ENCODE data around the gene FSTL4. TPM values are rescaled to one million over a fixed set of nuclear protein-coding genes. Genes with fewer than 3 reads are reported as not detected.

FSTL4 gene
- total RNA-seq, 4 donors from 2014 or later, result 5.1 to 8.3 (median 6.0) TPM

DNA sequence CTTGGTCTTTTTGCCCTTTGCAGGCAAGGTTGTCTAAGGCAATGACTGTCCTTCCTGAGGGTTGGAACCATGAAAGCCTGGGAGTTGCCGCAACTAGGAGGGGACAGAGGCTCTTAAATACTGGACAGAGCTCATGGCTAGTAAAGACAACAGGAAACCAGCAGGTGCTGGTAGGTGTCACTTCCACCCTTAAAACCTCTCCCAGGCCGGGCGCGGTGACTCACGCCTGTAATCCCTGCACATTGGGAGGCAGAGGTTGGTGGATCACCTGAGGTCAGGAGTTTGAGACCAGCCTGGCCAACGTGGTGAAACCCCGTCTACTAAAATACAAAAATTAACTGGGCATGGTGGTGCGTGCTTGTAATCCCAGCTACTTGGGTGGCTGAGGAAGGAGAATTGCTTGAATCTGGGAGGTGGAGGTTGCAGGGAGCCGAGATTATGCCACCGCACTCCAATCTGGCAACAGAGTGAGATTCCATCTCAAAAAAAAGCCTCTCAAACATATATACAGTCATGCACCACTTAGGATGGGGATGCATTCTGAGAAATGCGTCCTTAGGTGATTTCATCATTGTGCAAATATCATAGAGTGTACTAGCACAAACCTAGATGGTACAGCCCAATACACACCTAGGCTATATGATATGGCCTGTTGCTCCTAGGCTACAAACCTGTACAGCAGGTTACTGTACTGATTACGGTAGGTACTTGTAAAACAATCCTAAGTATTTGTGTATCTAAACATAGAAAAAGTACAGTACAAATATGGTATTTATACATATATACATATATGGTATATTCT lies 457.9 kb downstream of the FSTL4 start:
- no peak overlapping the region for H3K4me3 ChIP-seq (ENCODE audit: low read depth, poor library complexity, severe bottlenecking)
- TF ChIP-seq, protein P1, sequence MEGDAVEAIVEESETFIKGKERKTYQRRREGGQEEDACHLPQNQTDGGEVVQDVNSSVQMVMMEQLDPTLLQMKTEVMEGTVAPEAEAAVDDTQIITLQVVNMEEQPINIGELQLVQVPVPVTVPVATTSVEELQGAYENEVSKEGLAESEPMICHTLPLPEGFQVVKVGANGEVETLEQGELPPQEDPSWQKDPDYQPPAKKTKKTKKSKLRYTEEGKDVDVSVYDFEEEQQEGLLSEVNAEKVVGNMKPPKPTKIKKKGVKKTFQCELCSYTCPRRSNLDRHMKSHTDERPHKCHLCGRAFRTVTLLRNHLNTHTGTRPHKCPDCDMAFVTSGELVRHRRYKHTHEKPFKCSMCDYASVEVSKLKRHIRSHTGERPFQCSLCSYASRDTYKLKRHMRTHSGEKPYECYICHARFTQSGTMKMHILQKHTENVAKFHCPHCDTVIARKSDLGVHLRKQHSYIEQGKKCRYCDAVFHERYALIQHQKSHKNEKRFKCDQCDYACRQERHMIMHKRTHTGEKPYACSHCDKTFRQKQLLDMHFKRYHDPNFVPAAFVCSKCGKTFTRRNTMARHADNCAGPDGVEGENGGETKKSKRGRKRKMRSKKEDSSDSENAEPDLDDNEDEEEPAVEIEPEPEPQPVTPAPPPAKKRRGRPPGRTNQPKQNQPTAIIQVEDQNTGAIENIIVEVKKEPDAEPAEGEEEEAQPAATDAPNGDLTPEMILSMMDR (IDR thresholded peaks at IDR 0.05), result no peak
- TF ChIP-seq POLR2A (IDR thresholded peaks at IDR 0.05), result no peak
- peak in 1 of 2 donors; percentile 64 for DNase-seq (ENCODE audit: low spot score in 2 of 2)
- WGBS, 2 donors, result 90 to 92% methylated on average over 12 of the region's 12 CpGs
- intact Hi-C loops (cut with DNase I; ENCODE audit: low total_unique reads), result no loop called here

DNA sequence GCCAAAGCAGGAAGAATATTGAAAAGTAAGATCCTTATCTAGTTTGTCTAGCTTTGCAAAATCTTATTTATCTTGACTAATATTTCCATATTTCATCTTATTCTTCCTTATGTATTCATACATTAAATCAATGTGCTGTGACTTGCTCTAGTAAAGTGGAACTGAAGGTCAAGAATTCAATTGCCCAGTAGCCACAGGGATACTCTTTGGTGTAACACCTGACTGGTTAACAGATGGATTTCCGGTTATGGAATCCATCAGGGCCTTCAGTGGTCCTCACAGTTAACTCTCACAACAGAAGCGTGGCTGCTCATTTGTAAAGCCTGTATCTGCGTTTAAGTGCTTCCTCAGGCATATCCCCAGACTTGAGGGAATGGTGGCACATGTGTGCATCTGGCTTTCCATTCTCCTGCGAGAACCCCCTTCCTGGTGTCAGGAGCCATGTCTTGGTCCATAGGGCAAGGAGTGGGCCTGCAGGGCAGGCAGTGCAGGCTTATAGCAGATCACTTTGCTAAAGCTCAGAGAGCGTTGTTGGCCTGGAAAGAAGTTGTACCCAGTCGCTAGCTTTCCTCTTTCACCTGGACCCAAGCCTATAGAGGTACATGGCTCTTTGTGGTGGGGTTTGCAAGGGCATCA lies 461.3 kb downstream of the FSTL4 start:
- peak in 1 of 2 donors; percentile 40 for DNase-seq (ENCODE audit: low spot score in 2 of 2)
- WGBS, 2 donors, result 95 to 96% methylated on average over 6 of the region's 6 CpGs
- H3K4me3 ChIP-seq (ENCODE audit: low read depth, poor library complexity, severe bottlenecking), result no peak overlapping the region
- intact Hi-C loops (cut with DNase I; ENCODE audit: low total_unique reads), result no loop called here
- no peak for TF ChIP-seq POLR2A (IDR thresholded peaks at IDR 0.05)
- TF ChIP-seq, protein P1 (IDR thresholded peaks at IDR 0.05), result no peak

DNA sequence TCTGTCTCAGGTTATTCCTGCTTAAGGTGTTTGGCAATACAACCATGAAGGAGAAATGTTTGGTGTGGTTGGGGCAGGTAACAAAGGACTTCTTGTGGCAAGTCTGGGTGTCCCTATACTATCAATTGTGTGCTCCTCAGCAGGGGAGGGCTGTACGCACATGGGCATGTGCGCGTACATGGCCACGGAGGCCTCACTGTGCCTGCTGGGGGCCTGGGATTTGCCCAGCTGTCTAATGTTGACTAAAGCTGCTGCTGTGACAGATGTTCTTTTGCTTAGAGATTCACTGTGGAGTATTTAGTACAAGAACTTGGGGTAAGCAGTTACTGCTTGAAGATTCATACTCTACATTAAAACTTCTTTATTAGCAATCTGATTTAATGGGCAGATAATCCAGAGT lies 463.0 kb downstream of the FSTL4 start:
- intact Hi-C loops (cut with DNase I; ENCODE audit: low total_unique reads), result no loop called here
- H3K4me3 ChIP-seq (ENCODE audit: low read depth, poor library complexity, severe bottlenecking), result no peak overlapping the region
- TF ChIP-seq POLR2A (IDR thresholded peaks at IDR 0.05), result no peak
- TF ChIP-seq, protein P1 (IDR thresholded peaks at IDR 0.05), result no peak
- DNase-seq (ENCODE audit: low spot score in 2 of 2), result peak in 1 of 2 donors; percentile 50
- WGBS, 2 donors, result 71 to 80% methylated on average over 4 of the region's 4 CpGs

DNA sequence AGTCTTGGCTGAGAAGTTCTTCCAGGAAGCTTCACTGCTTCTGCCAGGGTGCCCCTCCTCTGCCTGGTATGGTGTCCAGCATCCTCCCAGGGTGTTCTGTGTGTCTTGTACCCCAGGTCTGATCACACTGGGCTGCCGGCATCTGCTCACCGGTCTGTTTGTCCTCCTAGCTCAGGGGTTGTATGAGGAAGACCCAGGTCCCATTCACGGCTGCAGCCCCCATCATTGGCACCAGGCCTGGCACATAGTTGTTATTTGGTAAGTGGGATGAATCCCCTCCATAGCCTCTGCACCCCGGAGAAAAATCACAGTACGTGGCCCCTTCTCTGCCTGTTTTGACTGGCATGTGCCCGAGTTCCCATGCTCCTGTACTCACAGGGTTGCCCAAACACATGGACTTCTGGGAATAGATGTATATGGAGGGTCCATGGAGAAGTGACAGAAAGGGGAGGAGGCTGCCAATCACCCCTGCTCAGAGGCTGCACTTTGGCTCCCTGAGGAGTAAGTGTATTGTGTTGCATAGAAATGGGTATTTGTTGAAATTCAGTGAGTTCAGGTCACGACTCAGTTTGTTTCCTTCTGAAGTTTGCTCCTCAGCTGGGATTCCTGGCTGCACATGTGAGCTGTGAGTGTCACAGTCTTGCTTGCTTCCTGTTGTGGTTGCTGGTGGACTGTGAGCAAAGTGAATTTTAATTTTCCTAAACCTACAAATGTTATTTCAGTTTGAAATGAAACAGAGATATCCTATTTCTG lies 464.4 kb downstream of the FSTL4 start:
- 82 to 92% methylated on average over 7 of the region's 7 CpGs for WGBS, 2 donors

DNA sequence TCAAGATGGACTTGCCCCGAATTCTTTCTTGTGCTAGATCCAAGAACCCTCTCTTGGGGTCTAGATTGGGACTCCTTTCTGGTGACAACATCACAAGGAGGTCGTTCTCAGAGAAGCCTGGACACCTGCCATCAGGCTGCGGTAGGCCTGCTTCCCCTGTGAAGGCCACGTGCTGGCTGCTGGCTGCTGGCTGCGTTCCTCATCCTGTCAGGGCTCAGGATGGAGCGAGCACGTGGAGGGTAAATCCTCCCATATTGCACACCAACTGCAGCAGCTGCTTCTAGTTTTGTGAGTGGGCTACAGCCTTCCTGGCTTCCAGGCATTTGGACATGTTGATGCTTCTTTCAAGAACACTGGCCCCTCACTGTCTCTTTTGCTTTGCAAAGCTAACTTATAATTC lies 464.9 kb downstream of the FSTL4 start:
- peak in 1 of 2 donors; percentile 74 for DNase-seq (ENCODE audit: low spot score in 2 of 2)
- TF ChIP-seq, protein P1 (IDR thresholded peaks at IDR 0.05), result no peak
- no peak for TF ChIP-seq POLR2A (IDR thresholded peaks at IDR 0.05)
- 43 to 50% methylated on average over 6 to 7 of the region's 7 CpGs for WGBS, 2 donors
- no peak overlapping the region for H3K4me3 ChIP-seq (ENCODE audit: low read depth, poor library complexity, severe bottlenecking)
- intact Hi-C loops (cut with DNase I; ENCODE audit: low total_unique reads), result no loop called here

More for the DNA sequence above, 464.4 kb downstream of the FSTL4 start:
- no peak overlapping the region for H3K4me3 ChIP-seq (ENCODE audit: low read depth, poor library complexity, severe bottlenecking)
- DNase-seq (ENCODE audit: low spot score in 2 of 2), result peak in 1 of 2 donors; percentile 71
- no peak for TF ChIP-seq POLR2A (IDR thresholded peaks at IDR 0.05)
- TF ChIP-seq, protein P1 (IDR thresholded peaks at IDR 0.05), result no peak
- intact Hi-C loops (cut with DNase I; ENCODE audit: low total_unique reads), result no loop called here

Small RNA genes lying within 50 kb of the gene (microRNA-seq; reads per million reads assigned to microRNA genes)
- 0 reads per million in 2 donors for gene MIR1289-2 (ENCODE audit: borderline number of aligned reads in 1 of 2, borderline replicate concordance in 2 of 2)

All from lower leg skin (tissue), 4 donors.